Duodenal mucosa (tissue), 2 donors: ENCODE results near the gene NLRX1.

Source experiments
- H3K27ac ChIP-seq: one replicate; pipeline ENCODE4 v1.7.0; 2013; ENCODE audit warnings: low read depth, low read length
- H3K27me3 ChIP-seq, 2 donors: one replicate each; pipeline ENCODE4 v1.7.0; 2013; ENCODE audit warnings: low read length in 2 of 2, control low read depth in 1 of 2; ENCODE audit not compliant: insufficient read depth in 2 of 2, control insufficient read depth in 1 of 2
- H3K36me3 ChIP-seq, 2 donors: one replicate each; pipeline ENCODE4 v1.7.0; 2013; ENCODE audit warnings: low read length in 2 of 2, control low read depth in 1 of 2; ENCODE audit not compliant: insufficient read depth in 2 of 2, control insufficient read depth in 1 of 2
- H3K4me1 ChIP-seq, 2 donors: one replicate each; pipeline ENCODE4 v1.7.0; 2013; ENCODE audit warnings: low read length in 2 of 2, control low read depth in 1 of 2; ENCODE audit not compliant: insufficient read depth in 2 of 2, control insufficient read depth in 1 of 2
- H3K4me3 ChIP-seq, 2 donors: one replicate each; pipeline ENCODE4 v1.7.0; 2013; ENCODE audit warnings: low read length in 2 of 2, low read depth in 1 of 2
- H3K9ac ChIP-seq, 2 donors: one replicate each; pipeline ENCODE4 v1.7.0; 2013; ENCODE audit warnings: low read length in 2 of 2, low read depth in 1 of 2
- H3K9me3 ChIP-seq, 2 donors: one replicate each; pipeline ENCODE4 v1.7.0; 2013; ENCODE audit warnings: low read length in 2 of 2, control low read depth in 1 of 2; ENCODE audit not compliant: control insufficient read depth in 1 of 2

The NLRX1 gene

DNA sequence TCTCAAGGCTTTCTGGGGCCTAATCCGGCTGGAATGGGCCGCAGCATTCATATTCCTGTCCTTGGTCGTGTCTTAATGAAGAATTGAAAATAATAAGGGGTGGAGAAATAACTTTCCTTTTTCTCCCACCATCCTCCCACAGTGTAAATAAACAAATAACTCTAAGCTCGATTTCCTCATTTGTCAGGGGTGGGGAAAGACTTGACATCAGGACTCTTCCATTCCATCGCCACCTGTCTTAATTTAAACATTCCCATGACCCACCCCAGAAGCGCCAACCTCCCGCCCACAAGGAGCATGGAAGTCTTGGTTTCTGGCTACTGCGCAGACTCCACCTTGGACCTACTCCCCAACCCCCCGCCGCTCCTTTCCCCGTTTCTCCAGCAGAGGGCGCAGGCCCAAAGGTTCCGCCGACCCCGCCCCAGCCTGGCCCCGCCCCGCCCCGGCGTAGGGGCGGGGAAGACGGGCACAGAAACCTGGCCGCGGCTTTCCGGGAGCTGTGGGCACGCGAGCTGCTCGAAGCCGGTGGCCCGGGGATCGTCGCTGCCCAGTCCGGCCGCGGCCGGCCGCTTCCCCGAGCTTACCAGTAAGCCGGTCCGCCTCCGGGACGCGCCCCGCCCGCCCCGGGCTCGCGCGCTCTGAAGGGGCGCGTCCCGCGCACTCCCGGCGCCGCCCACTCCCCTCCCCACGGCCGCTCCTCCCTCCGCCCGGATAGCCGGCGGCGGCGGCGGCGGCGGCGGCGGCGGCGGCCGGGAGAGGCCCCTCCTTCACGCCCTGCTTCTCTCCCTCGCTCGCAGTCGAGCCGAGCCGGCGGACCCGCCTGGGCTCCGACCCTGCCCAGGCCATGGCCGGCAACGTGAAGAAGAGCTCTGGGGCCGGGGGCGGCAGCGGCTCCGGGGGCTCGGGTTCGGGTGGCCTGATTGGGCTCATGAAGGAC, 37.3 kb downstream of the NLRX1 start, which contains the start of gene CBL:
Gene CBL, plus strand, starts transcription at position 766 of the 937 bp plus-strand sequence. Its CDS starts 79 bp downstream, at position 845.
- Histone ChIP-seq H3K4me1 (peaks cover 14 to 19% of the 10 kb centered on the region in 2 donors), H3K9me3 (no peaks in the 10 kb centered on the region), H3K4me3 (peak within 1 kb of the TSS; percentile 88 to 89), H3K27ac (peak within 1 kb of the TSS; percentile 96), H3K9ac (peak within 1 kb of the TSS; percentile 66 to 68), H3K27me3 (no peaks in the 10 kb centered on the region), H3K36me3 (no peaks in the 10 kb centered on the region)

DNA sequence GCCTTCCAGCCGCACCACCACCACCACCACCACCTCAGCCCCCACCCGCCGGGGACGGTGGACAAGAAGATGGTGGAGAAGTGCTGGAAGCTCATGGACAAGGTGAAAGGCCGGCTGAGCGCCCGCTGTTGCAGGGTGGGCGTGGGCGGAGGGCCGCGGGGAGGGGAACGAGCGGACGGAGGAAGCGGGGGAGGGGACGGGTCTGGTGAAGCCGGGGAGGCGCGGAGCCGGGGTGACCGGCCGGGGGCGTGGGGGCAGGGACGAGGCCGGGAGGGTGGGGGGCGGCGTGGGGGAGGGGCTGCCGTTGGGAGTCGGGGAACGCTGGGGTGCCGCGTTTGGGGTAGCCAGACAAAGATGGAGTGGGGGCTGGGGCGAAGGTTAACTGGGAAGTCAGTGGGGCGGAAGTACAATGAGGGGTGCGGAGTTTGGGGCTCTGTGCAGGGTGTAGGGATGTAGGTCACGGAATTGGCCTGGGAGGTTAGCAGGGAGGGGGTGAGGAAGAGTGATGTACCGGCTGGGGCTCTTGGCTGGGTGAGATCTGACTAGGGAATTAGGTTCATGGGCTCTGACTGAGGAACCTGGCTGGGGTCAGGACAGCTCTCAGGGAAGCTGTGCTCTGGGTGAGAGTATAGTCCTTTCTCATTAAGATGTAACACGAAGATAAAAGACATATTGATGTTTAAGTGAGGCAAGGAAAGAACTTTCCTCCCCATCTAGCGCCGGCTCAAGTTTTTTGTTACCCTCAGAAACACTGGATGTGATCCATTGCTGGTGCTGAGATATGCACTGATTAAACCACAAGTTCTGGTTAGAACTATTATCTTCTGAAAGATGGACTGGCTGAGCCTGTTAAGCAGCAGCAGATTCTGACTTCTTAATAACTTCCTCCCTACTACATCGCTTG, 38.2 kb downstream of the NLRX1 start:
- Histone ChIP-seq H3K9me3 (no peaks in the 10 kb centered on the region), H3K4me3 (peak overlapping the region; percentile 88 to 89), H3K9ac (peak overlapping the region; percentile 66 to 68), H3K27me3 (no peaks in the 10 kb centered on the region), H3K27ac (peak overlapping the region; percentile 96), H3K4me1 (peaks cover 14 to 19% of the 10 kb centered on the region in 2 donors), H3K36me3 (no peaks in the 10 kb centered on the region)

DNA sequence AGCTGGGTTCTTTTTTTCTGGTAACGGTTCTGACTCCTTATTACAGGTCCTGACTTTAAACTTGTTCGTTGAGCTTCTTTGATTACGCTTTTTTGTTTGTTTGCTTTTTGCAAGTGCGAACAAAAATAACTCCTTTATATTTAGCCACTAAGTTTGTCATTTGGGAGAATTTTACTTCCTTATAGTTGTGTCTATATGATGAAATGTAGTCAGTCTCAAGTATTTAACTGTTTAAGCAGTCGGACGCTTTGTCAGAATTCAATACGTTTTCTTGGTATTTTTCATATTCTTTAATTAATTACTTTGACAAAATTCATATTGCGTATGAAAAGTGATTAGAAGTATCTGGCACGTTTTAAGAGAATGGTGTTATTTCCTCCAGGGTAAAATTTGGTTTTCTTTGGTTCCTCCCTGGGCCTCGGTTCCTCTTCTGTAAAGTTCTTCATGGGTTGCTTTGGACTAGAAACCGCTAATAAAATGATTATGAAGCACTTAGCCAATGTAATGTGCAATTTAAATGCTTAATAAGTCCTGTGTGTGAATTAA, 39.0 kb downstream of the NLRX1 start:
- H3K4me3 ChIP-seq = peak overlapping the region; percentile 88 to 89
- H3K27ac ChIP-seq = no peak overlapping the region
- peak overlapping the region; percentile 58 to 66 for H3K9ac ChIP-seq
- peaks cover 14 to 19% of the 10 kb centered on the region in 2 donors for H3K4me1 ChIP-seq
- no peaks in the 10 kb centered on the region for H3K36me3 ChIP-seq
- H3K9me3 ChIP-seq = no peaks in the 10 kb centered on the region
- no peaks in the 10 kb centered on the region for H3K27me3 ChIP-seq

DNA sequence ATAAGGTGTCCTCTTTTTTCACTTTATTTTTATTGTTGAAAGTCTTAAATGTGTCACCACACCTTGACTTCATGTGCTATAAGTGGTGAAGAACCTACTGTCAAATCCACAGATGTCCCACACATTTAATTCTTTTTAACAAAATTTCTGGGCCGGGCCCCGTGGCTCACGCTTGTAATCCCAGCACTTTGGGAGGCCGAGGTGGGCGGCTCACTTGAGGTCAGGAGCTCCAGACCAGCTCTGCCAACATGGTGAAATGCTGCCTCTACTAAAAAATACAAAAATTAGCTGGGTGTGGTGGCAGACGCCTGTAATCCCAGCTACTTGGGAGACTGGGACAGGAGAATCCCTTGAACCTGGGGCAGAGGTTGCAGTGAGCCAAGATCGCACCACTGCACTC, 40.7 kb downstream of the NLRX1 start:
- Histone ChIP-seq H3K9ac (no peak overlapping the region), H3K4me3 (no peak overlapping the region), H3K9me3 (no peaks in the 10 kb centered on the region), H3K36me3 (no peaks in the 10 kb centered on the region), H3K27me3 (no peaks in the 10 kb centered on the region), H3K4me1 (peaks cover 14 to 19% of the 10 kb centered on the region in 2 donors), H3K27ac (no peak overlapping the region)

DNA sequence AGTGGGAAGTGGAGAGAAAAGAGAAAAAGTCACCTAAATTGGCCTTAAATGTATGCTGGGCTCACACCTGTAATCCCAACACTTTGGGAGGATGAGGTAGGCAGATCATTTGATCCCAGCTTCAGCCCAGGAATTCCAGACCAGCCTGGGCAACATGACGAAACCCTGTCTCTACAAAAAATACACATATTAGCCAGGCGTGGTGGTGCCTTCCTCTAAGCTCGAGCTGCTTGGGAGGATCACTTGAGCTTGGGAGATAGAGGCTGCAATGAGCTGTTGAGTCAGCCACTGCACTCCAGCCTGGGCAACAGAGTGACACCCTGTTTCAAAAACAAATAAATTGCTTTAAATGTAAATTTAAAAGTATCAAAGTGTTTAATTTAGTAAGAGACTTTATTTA, 41.5 kb downstream of the NLRX1 start:
- peaks cover 14 to 19% of the 10 kb centered on the region in 2 donors for H3K4me1 ChIP-seq

DNA sequence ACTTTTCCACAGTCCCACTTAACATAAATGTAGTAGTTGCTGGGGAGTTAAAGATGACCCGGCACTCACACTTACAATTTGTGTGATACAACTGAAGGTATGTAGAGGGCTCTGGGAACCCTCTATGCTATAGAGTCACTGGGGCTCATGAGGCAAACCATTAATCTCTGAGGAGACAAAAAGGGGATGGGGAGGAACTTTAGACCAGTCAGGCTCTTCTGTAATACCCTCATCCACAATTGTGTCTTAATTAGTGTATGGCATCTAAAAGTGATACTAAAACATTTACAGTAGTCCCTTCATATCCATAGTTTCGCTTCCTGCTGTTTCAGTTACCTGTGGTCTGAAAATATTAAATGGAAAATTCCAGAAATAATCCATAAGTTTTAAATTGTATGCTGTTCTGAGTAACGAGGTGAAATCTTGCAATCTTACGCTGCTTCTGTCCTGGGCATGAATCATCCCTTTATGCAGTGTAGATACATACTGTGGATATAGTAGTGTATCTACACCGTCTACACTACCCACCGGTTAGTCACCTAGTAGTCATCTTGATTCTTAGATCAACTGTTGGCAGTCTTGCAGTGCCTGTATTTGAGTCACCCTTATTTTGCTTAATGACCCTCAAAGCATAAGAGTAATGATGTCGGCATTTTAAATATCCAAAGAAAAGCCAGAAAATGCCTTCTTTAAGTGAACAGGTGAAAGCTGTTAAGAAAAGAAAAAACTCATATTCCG, 49.8 kb downstream of the NLRX1 start:
- peaks cover 0 to 4% of the 10 kb centered on the region in 2 donors for H3K4me1 ChIP-seq
- no peaks in the 10 kb centered on the region for H3K27me3 ChIP-seq
- no peaks in the 10 kb centered on the region for H3K9me3 ChIP-seq
- no peaks in the 10 kb centered on the region for H3K36me3 ChIP-seq
- no peak overlapping the region for H3K27ac ChIP-seq
- H3K4me3 ChIP-seq = no peak overlapping the region
- H3K9ac ChIP-seq = no peak overlapping the region

More for the DNA sequence above, 41.5 kb downstream of the NLRX1 start:
- Histone ChIP-seq H3K27me3 (no peaks in the 10 kb centered on the region), H3K9ac (no peak overlapping the region), H3K27ac (no peak overlapping the region), H3K4me3 (no peak overlapping the region), H3K36me3 (no peaks in the 10 kb centered on the region), H3K9me3 (no peaks in the 10 kb centered on the region)

DNA sequence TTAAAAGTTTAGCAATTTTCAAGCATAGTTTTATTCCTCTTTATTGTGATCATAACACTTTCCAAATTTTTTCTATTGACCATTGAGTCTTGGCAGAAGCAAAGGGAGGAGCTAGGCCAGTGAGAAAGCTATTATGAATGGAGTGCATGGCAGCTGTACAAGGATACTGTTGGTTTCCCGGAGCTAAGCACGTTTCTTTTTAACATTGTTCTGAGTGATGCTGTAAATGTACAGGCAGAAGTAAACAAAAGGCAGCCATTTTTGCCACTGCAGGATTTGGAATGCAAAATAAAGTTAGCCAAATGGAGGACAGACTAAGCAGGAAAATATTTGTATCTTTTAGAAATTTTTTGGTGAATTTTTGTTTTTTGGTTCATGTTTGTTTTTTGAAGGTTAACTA, 53.8 kb downstream of the NLRX1 start:
- Histone ChIP-seq H3K27me3 (no peaks in the 10 kb centered on the region), H3K27ac (no peak overlapping the region), H3K4me1 (peaks cover 0 to 4% of the 10 kb centered on the region in 2 donors), H3K9me3 (no peaks in the 10 kb centered on the region), H3K4me3 (no peak overlapping the region), H3K9ac (no peak overlapping the region), H3K36me3 (peaks cover 0 to 4% of the 10 kb centered on the region in 2 donors)

DNA sequence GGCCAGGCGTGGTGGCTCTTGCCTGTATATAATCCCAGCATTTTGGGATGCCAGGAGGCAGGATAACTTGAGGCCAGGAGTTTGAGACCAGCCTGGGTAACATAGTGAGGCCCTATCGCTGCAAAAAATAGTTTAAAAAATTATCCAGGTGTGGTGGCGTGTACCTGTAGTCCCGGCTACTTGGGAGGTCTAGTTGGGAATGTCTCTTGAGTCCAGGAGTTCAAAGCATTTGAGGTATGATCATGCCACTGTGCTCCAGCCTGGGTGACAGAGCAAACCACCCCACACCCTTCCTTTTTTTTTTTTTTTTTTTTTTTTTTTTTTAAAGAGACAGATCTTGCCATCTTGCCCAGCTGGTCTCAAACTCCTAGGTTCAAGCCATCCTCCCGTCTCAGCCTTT, 54.4 kb downstream of the NLRX1 start:
- Histone ChIP-seq H3K4me3 (no peak overlapping the region), H3K27me3 (no peaks in the 10 kb centered on the region), H3K36me3 (peaks cover 0 to 4% of the 10 kb centered on the region in 2 donors), H3K4me1 (peaks cover 0 to 4% of the 10 kb centered on the region in 2 donors), H3K9me3 (no peaks in the 10 kb centered on the region), H3K9ac (no peak overlapping the region), H3K27ac (no peak overlapping the region)

DNA sequence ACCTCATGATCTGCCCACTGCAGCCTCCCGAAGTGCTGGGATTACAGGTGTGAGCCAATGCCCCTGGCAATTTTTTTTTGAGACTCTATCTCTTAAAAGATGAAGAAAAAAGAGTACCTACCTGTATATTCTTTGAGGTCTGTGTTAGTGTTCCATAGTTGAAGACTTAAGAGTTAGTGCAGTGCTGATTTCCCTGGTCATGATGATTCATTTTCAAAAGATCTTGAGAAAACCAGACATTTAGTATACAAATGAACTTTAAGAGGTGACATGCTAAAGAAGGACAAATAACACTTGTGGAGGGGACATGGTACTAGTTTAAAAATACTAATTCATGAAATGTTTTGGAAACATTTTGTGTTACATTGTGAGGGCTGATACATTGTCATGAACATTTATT, 55.3 kb downstream of the NLRX1 start:
- Histone ChIP-seq H3K36me3 (peaks cover 0 to 4% of the 10 kb centered on the region in 2 donors), H3K27me3 (no peaks in the 10 kb centered on the region), H3K27ac (no peak overlapping the region), H3K9ac (no peak overlapping the region), H3K4me1 (peaks cover 0 to 4% of the 10 kb centered on the region in 2 donors), H3K9me3 (no peaks in the 10 kb centered on the region), H3K4me3 (no peak overlapping the region)
